K562 (cell line): Measurements from ENCODE around the gene CD52. TPM values are rescaled to one million over a fixed set of nuclear protein-coding genes. Genes with fewer than 3 reads are reported as not detected.

ENCODE experiments used
- BRF1 ChIP-seq: IDR thresholded peaks from 3 replicates; pipeline ENCODE4 v1.6.1; 2011; ENCODE audit warnings: borderline replicate concordance, mild to moderate bottlenecking; ENCODE audit not compliant: insufficient read length; ENCODE audit errors: extremely low read depth
- CHD1 ChIP-seq: fragments of 200-600 bp; sonication (generic); IDR thresholded peaks from one replicate; pipeline ENCODE4 v1.6.1; 2012; ENCODE audit warnings: mild to moderate bottlenecking, moderate library complexity, low read length, inconsistent platforms
- FOXA3 ChIP-seq, 2 experiments: fragments of 450-650 bp in 1 of 2; sonication (generic) in 1 of 2; formaldehyde crosslinking; IDR thresholded peaks in 1 of 2; conservative IDR thresholded peaks in 1 of 2; 2 replicates each; pipeline versions ENCODE4 v1.4.0 to v1.8.0; 2020 to 2022; ENCODE audit warnings: mild to moderate bottlenecking in 2 of 2, missing genetic modification reagents in 1 of 2
- KLF1 ChIP-seq: fragments of 450-650 bp; IDR thresholded peaks from 2 replicates; pipeline ENCODE4 v1.6.1; 2016; ENCODE audit warnings: missing genetic modification characterization, missing compliant biosample characterization
- NBN ChIP-seq: fragments of 450-650 bp; IDR thresholded peaks from 2 replicates; pipeline ENCODE4 v1.6.1; 2016; ENCODE audit warnings: low read depth, mild to moderate bottlenecking
- RBM15 ChIP-seq: fragments of 200-400 bp; formaldehyde crosslinking; IDR thresholded peaks from 2 replicates; pipeline ENCODE4 v1.6.1; 2018; ENCODE audit warnings: mild to moderate bottlenecking, low read length, moderate library complexity; ENCODE audit not compliant: insufficient read depth
- SIN3B ChIP-seq: fragments of 450-650 bp; IDR thresholded peaks from 2 replicates; pipeline ENCODE4 v1.6.1; 2017; ENCODE audit warnings: low read depth, mild to moderate bottlenecking, moderate library complexity
- SIX5 ChIP-seq, 2 experiments: IDR thresholded peaks; 2 replicates each; pipeline ENCODE4 v1.6.1; 2011; ENCODE audit warnings: low read length in 2 of 2, borderline replicate concordance in 1 of 2, low read depth in 1 of 2, mild to moderate bottlenecking in 1 of 2, moderate library complexity in 1 of 2; ENCODE audit not compliant: insufficient read depth in 1 of 2
- THRAP3 ChIP-seq: fragments of 450-650 bp; IDR thresholded peaks from 2 replicates; pipeline ENCODE4 v1.6.1; 2016; ENCODE audit warnings: mild to moderate bottlenecking, inconsistent platforms, borderline replicate concordance
- ZNF121 ChIP-seq: sonication (generic); formaldehyde crosslinking; conservative IDR thresholded peaks from 2 replicates; pipeline ENCODE4 v1.8.0; 2022; ENCODE audit warnings: missing genetic modification reagents
- ZNF766 ChIP-seq: fragments of 200-800 bp; sonication (Bioruptor generic); conservative IDR thresholded peaks from 2 replicates; pipeline ENCODE4 v1.6.1; 2016; ENCODE audit warnings: missing genetic modification characterization, missing compliant biosample characterization
- polyA plus RNA-seq, 8 experiments: library from polyadenylated mRNA; depleted of rRNA in 4 of 8; stranded (reverse) in 5 of 8; unstranded in 3 of 8; fragments of >200 nt; fragmentation: Nextera tagmentation in 2 of 8; fragmentation: Illumina TruSeq in 1 of 8; extraction: Ambion mirVana in 2 of 8; extraction: Trizol in 1 of 8; gene quantifications; 2 replicates each; pipeline versions ENCODE4 v1.2.1 to v1.2.3, GENCODE V29; 2011 to 2014; ENCODE audit warnings: inconsistent platforms in 1 of 8, missing spikeins in 1 of 8
- total RNA-seq, 7 experiments: library from RNA; depleted of rRNA in 6 of 7; stranded (reverse); fragments of >200 nt in 6 of 7; fragmentation: Illumina TruSeq in 2 of 7; extraction: Trizol in 2 of 7; gene quantifications; 2 replicates each; pipeline versions ENCODE4 v1.2.1 to v1.2.3, GENCODE V29; 2011 to 2021; ENCODE audit warnings: low replicate concordance in 1 of 7
- TF ChIP-seq, protein P1 (sequence below): sonication (generic); formaldehyde crosslinking; IDR thresholded peaks from 2 replicates; pipeline ENCODE4 v1.8.0; 2022; ENCODE audit warnings: mild to moderate bottlenecking, missing genetic modification reagents
- TF ChIP-seq, protein P2 (sequence below), 2 experiments: fragments of 200-800 bp in 1 of 2; sonication (Bioruptor generic) in 1 of 2; sonication (generic) in 1 of 2; formaldehyde crosslinking in 1 of 2; IDR thresholded peaks in 1 of 2; conservative IDR thresholded peaks in 1 of 2; 2 replicates each; pipeline versions ENCODE4 v1.5.0 to v1.6.1; 2016 to 2020; ENCODE audit warnings: missing compliant biosample characterization in 1 of 2, missing genetic modification characterization in 1 of 2, missing genetic modification reagents in 1 of 2
- TF ChIP-seq, protein P3 (sequence below), 2 experiments: fragments of 450-650 bp; conservative IDR thresholded peaks; 2 replicates each; pipeline ENCODE4 v1.6.1; 2017; ENCODE audit warnings: mild to moderate bottlenecking in 2 of 2, moderate library complexity in 2 of 2
- TF ChIP-seq, protein P4 (sequence below), 2 experiments: fragments of 450-650 bp; IDR thresholded peaks; 2 replicates each; pipeline ENCODE4 v1.6.1; 2018; ENCODE audit warnings: mild to moderate bottlenecking in 2 of 2, low read depth in 1 of 2; ENCODE audit not compliant: partially characterized antibody in 2 of 2
- TF ChIP-seq, protein P5 (sequence below): sonication (generic); formaldehyde crosslinking; IDR thresholded peaks from 2 replicates; pipeline ENCODE4 v1.8.1; 2022; ENCODE audit warnings: missing genetic modification reagents

The CD52 gene
- total and polyA plus RNA-seq, 9 of the 15 experiments (the other 6 are each of a cell fraction or from before 2014, with no cell fraction given) = 34.9 to 488 (median 173) TPM

DNA sequence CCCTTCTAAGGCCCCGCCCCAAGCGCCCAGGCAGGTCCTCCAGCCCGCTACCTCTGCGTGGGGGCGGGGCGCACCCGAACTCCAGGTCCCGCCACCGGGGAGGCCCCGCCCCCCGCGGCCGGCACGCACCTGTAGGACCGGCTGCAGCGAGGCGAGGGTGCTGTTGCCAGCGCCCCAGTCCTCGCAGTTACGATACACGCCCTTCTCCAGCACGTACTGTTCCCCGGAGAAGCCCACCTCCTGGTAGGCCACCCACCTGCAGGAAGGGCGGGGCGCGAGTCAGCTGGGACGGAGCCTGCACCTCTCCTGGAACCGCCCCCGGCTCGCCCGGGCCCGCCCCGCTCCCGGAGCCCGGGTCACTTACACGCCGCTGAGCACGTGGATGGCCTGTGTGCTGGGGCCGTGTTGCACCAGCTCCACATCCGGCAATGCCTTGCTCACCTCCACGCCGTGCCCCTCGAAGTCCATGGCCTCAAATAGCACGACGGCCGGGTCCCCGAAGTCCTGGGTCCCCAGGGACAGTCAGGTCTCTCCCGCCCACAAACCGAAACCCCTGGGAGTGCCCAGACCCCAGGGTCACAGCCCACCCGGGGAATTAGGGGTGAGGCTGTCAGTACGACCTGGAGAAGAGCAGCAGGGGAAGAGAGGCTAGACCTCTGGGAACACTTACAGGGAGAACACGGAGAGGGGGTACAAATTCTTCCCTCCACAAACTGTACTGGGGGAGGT, 18.9 kb downstream of the CD52 start (continued):
- TF ChIP-seq FOXA3 (CRISPR knock-in tag; conservative IDR thresholded peaks at IDR 0.05 in 1 of 2, IDR thresholded peaks at IDR 0.05 in 1 of 2) = peak; percentile 14 to 83; a peak in 2 of 4 replicates
- TF ChIP-seq ZNF766 (CRISPR knock-in tag) = peak; percentile 94; the same call in 1 of the 2 replicates
- TF ChIP-seq, protein P1, sequence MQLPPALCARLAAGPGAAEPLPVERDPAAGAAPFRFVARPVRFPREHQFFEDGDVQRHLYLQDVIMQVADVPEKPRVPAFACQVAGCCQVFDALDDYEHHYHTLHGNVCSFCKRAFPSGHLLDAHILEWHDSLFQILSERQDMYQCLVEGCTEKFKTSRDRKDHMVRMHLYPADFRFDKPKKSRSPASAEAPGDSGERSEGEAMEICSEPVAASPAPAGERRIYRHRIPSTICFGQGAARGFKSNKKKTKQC (CRISPR knock-in tag) = peak; percentile 99
- TF ChIP-seq, protein P2, sequence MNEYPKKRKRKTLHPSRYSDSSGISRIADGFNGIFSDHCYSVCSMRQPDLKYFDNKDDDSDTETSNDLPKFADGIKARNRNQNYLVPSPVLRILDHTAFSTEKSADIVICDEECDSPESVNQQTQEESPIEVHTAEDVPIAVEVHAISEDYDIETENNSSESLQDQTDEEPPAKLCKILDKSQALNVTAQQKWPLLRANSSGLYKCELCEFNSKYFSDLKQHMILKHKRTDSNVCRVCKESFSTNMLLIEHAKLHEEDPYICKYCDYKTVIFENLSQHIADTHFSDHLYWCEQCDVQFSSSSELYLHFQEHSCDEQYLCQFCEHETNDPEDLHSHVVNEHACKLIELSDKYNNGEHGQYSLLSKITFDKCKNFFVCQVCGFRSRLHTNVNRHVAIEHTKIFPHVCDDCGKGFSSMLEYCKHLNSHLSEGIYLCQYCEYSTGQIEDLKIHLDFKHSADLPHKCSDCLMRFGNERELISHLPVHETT (CRISPR knock-in tag; conservative IDR thresholded peaks at IDR 0.05 in 1 of 2, IDR thresholded peaks at IDR 0.05 in 1 of 2) = peak in 1 of 2 experiments; percentile 84; a peak in 2 of 4 replicates
- no peak for TF ChIP-seq CHD1
- TF ChIP-seq, protein P3, sequence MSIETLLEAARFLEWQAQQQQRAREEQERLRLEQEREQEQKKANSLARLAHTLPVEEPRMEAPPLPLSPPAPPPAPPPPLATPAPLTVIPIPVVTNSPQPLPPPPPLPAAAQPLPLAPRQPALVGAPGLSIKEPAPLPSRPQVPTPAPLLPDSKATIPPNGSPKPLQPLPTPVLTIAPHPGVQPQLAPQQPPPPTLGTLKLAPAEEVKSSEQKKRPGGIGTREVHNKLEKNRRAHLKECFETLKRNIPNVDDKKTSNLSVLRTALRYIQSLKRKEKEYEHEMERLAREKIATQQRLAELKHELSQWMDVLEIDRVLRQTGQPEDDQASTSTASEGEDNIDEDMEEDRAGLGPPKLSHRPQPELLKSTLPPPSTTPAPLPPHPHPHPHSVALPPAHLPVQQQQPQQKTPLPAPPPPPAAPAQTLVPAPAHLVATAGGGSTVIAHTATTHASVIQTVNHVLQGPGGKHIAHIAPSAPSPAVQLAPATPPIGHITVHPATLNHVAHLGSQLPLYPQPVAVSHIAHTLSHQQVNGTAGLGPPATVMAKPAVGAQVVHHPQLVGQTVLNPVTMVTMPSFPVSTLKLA (conservative IDR thresholded peaks at IDR 0.05) = peak; percentile 98 to 99
- no peak for TF ChIP-seq ZNF121
- no peak; the same call in 1 of the 2 replicates for TF ChIP-seq SIN3B
- TF ChIP-seq, protein P4, sequence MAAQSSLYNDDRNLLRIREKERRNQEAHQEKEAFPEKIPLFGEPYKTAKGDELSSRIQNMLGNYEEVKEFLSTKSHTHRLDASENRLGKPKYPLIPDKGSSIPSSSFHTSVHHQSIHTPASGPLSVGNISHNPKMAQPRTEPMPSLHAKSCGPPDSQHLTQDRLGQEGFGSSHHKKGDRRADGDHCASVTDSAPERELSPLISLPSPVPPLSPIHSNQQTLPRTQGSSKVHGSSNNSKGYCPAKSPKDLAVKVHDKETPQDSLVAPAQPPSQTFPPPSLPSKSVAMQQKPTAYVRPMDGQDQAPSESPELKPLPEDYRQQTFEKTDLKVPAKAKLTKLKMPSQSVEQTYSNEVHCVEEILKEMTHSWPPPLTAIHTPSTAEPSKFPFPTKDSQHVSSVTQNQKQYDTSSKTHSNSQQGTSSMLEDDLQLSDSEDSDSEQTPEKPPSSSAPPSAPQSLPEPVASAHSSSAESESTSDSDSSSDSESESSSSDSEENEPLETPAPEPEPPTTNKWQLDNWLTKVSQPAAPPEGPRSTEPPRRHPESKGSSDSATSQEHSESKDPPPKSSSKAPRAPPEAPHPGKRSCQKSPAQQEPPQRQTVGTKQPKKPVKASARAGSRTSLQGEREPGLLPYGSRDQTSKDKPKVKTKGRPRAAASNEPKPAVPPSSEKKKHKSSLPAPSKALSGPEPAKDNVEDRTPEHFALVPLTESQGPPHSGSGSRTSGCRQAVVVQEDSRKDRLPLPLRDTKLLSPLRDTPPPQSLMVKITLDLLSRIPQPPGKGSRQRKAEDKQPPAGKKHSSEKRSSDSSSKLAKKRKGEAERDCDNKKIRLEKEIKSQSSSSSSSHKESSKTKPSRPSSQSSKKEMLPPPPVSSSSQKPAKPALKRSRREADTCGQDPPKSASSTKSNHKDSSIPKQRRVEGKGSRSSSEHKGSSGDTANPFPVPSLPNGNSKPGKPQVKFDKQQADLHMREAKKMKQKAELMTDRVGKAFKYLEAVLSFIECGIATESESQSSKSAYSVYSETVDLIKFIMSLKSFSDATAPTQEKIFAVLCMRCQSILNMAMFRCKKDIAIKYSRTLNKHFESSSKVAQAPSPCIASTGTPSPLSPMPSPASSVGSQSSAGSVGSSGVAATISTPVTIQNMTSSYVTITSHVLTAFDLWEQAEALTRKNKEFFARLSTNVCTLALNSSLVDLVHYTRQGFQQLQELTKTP (IDR thresholded peaks at IDR 0.05; ENCODE audit: low read depth in 1 of 2, partially characterized antibody in 2 of 2) = peak; percentile 67 to 85
- TF ChIP-seq THRAP3 = no peak
- no peak for TF ChIP-seq BRF1
- no peak for TF ChIP-seq RBM15
- TF ChIP-seq SIX5 (IDR thresholded peaks at IDR 0.05; ENCODE audit: borderline replicate concordance in 1 of 2, insufficient read depth in 1 of 2, low read depth in 1 of 2, low read length in 2 of 2) = no peak
- TF ChIP-seq, protein P5, sequence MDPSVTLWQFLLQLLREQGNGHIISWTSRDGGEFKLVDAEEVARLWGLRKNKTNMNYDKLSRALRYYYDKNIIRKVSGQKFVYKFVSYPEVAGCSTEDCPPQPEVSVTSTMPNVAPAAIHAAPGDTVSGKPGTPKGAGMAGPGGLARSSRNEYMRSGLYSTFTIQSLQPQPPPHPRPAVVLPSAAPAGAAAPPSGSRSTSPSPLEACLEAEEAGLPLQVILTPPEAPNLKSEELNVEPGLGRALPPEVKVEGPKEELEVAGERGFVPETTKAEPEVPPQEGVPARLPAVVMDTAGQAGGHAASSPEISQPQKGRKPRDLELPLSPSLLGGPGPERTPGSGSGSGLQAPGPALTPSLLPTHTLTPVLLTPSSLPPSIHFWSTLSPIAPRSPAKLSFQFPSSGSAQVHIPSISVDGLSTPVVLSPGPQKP = no peak; the same call in 1 of the 2 replicates
- TF ChIP-seq NBN = 0 out of 2 replicates have a peak, but pooled peaks have one; percentile 76
- peak; percentile 87 for TF ChIP-seq KLF1
